Liver (tissue), 9 donors: ENCODE results near the gene FAM193A. TPM values are rescaled to one million over a fixed set of nuclear protein-coding genes. Genes with fewer than 3 reads are reported as not detected.

Experiments
- DNase-seq: peaks from one replicate; pipeline ENCODE4 v3.0.0-alpha.2; 2017; ENCODE audit warnings: low spot score
- H3K27ac ChIP-seq, 2 donors: one replicate each; pipeline ENCODE4 v1.7.0; 2013; ENCODE audit warnings: inconsistent platforms in 2 of 2, low read length in 2 of 2, control low read depth in 1 of 2, low read depth in 1 of 2, mild to moderate bottlenecking in 1 of 2
- H3K27me3 ChIP-seq, 4 donors: one replicate each; pipeline versions ENCODE4 v1.6.1 to v1.7.0; 2013; ENCODE audit warnings: low read length in 3 of 4, inconsistent platforms in 1 of 4, mild to moderate bottlenecking in 1 of 4, moderate library complexity in 1 of 4; ENCODE audit not compliant: control insufficient read depth in 4 of 4, insufficient read depth in 4 of 4
- H3K36me3 ChIP-seq, 4 donors: one replicate each; pipeline versions ENCODE4 v1.6.1 to v1.7.0; 2013; ENCODE audit warnings: low read length in 3 of 4, mild to moderate bottlenecking in 3 of 4, low read depth in 1 of 4, moderate library complexity in 1 of 4; ENCODE audit not compliant: control insufficient read depth in 4 of 4, insufficient read depth in 3 of 4
- H3K4me1 ChIP-seq, 4 donors: one replicate each; pipeline versions ENCODE4 v1.6.1 to v1.7.0; 2013; ENCODE audit warnings: low read length in 3 of 4, mild to moderate bottlenecking in 3 of 4, moderate library complexity in 1 of 4; ENCODE audit not compliant: control insufficient read depth in 4 of 4, insufficient read depth in 4 of 4
- H3K4me3 ChIP-seq, 3 donors: one replicate each; pipeline versions ENCODE4 v1.6.1 to v1.7.0; 2013; ENCODE audit warnings: low read length in 3 of 3, control low read depth in 1 of 3, low read depth in 1 of 3, mild to moderate bottlenecking in 1 of 3
- H3K9ac ChIP-seq, 2 donors: one replicate each; pipeline ENCODE4 v1.7.0; 2013; ENCODE audit warnings: low read length in 2 of 2, mild to moderate bottlenecking in 2 of 2, moderate library complexity in 2 of 2, control low read depth in 1 of 2, low read depth in 1 of 2
- H3K9me3 ChIP-seq, 4 donors: one replicate each; pipeline versions ENCODE4 v1.6.1 to v1.7.0; 2013; ENCODE audit warnings: low read length in 3 of 4; ENCODE audit not compliant: control insufficient read depth in 4 of 4
- CTCF ChIP-seq: fragments of 150-350 bp; IDR thresholded peaks from 2 replicates; pipeline ENCODE4 v1.5.1; 2017; ENCODE audit warnings: improper control_type of control experiment, low read depth, low read length; ENCODE audit not compliant: missing input control
- EGR1 ChIP-seq, 2 donors: IDR thresholded peaks; 2 replicates each; pipeline ENCODE4 v1.6.1; 2016 to 2018; ENCODE audit warnings: antibody characterized with exemption in 2 of 2, low read depth in 2 of 2
- FOXA1 ChIP-seq: IDR thresholded peaks from 2 replicates; pipeline ENCODE4 v1.6.1; 2016; ENCODE audit warnings: antibody characterized with exemption
- FOXA2 ChIP-seq: IDR thresholded peaks from 2 replicates; pipeline ENCODE4 v1.6.1; 2016; ENCODE audit warnings: antibody characterized with exemption
- GABPA ChIP-seq, 2 donors: IDR thresholded peaks in 1 of 2; conservative IDR thresholded peaks in 1 of 2; 2 replicates each; pipeline ENCODE4 v1.6.1; 2016; ENCODE audit warnings: antibody characterized with exemption in 2 of 2, mild to moderate bottlenecking in 1 of 2, moderate library complexity in 1 of 2
- HNF4G ChIP-seq: IDR thresholded peaks from 2 replicates; pipeline ENCODE4 v1.6.1; 2016; ENCODE audit warnings: antibody characterized with exemption
- JUND ChIP-seq, 2 donors: IDR thresholded peaks; 2 replicates each; pipeline ENCODE4 v1.6.1; 2016; ENCODE audit warnings: antibody characterized with exemption in 2 of 2
- NR2F2 ChIP-seq: IDR thresholded peaks from 2 replicates; pipeline ENCODE4 v1.6.1; 2016; ENCODE audit warnings: antibody characterized with exemption
- RAD21 ChIP-seq, 2 donors: IDR thresholded peaks; 2 replicates each; pipeline ENCODE4 v1.6.1; 2016; ENCODE audit warnings: antibody characterized with exemption in 2 of 2, mild to moderate bottlenecking in 2 of 2
- REST ChIP-seq: IDR thresholded peaks from 2 replicates; pipeline ENCODE4 v1.6.1; 2016; ENCODE audit warnings: antibody characterized with exemption, mild to moderate bottlenecking
- RXRA ChIP-seq, 2 donors: IDR thresholded peaks; 2 replicates each; pipeline ENCODE4 v1.6.1; 2017 to 2018; ENCODE audit warnings: antibody characterized with exemption in 2 of 2, mild to moderate bottlenecking in 1 of 2
- SP1 ChIP-seq: IDR thresholded peaks from 2 replicates; pipeline ENCODE4 v1.6.1; 2018; ENCODE audit warnings: antibody characterized with exemption, mild to moderate bottlenecking
- TAF1 ChIP-seq: conservative IDR thresholded peaks from 2 replicates; pipeline ENCODE4 v1.6.1; 2016; ENCODE audit warnings: antibody characterized with exemption, mild to moderate bottlenecking
- YY1 ChIP-seq: IDR thresholded peaks from 2 replicates; pipeline ENCODE4 v1.6.1; 2016; ENCODE audit warnings: antibody characterized with exemption, mild to moderate bottlenecking
- ZBTB33 ChIP-seq: IDR thresholded peaks from 2 replicates; pipeline ENCODE4 v1.6.1; 2016; ENCODE audit warnings: antibody characterized with exemption
- WGBS: extraction: QIAGEN DNeasy Blood & Tissue Kit; methylation state at CpG from one replicate; pipeline ENCODE4 v1.1.7; 2013; 5-methylcytosine and 5-hydroxymethylcytosine counted together
- polyA plus RNA-seq, 2 donors: library from polyadenylated mRNA; stranded (reverse) in 1 of 2; unstranded in 1 of 2; fragments of 200-250 nt in 1 of 2; fragments of >200 nt in 1 of 2; fragmentation: Nextera tagmentation in 1 of 2; extraction: Ambion mirVana in 1 of 2; gene quantifications; one replicate each; pipeline versions ENCODE4 v1.2.1 to v1.2.3, GENCODE V29; 2013 to 2015
- total RNA-seq, 2 donors: library from RNA; depleted of rRNA; stranded (reverse); fragments of >200 nt; gene quantifications; one replicate each; pipeline ENCODE4 v1.2.3, GENCODE V29; 2014
- TF ChIP-seq, protein P1 (sequence below): IDR thresholded peaks from 2 replicates; pipeline ENCODE4 v1.6.1; 2016; ENCODE audit warnings: antibody characterized with exemption
- TF ChIP-seq, protein P2 (sequence below): IDR thresholded peaks from 2 replicates; pipeline ENCODE4 v1.6.1; 2016; ENCODE audit warnings: antibody characterized with exemption
- donor health status: healthy.
- donor health status: healthy.
- donor health status: healthy.
- donor health status: healthy.
- donor health status: healthy.

The FAM193A gene
- total and polyA plus RNA-seq, 4 donors = 3.9 to 10.2 (median 7.0) TPM

DNA sequence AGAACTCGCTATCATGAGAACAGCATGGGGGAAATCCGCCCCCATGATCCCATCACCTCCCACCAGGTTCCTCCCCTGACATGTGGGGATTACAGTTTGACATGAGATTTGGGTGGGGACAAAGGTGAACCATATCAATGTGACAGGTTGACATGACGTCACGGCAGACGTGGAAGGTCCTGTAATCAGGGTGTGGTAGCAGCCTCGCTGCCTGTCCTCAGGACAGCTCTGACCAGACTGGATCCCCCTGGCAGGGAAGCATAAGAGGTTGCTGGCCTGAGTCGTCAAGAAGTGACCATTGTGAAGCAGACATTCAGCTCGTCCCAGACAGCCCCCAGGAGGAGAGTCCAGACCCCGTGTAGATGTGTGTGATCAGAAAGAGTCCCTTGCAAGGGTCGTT lies 115.1 kb downstream of the FAM193A start:
- no peak for DNase-seq
- Histone ChIP-seq H3K4me1 (no peaks in the 10 kb centered on the region), H3K9me3 (no peaks in the 10 kb centered on the region), H3K36me3 (peaks cover 19 to 37% (median 23%) of the 10 kb centered on the region in 4 donors), H3K27ac (no peak overlapping the region), H3K9ac (no peak overlapping the region), H3K4me3 (no peak overlapping the region), H3K27me3 (no peaks in the 10 kb centered on the region)
- no peak for TF ChIP-seq SP1
- no peak for TF ChIP-seq EGR1 (IDR thresholded peaks at IDR 0.05; ENCODE audit: low read depth in 2 of 2)
- no peak for TF ChIP-seq FOXA2
- TF ChIP-seq, protein P1, sequence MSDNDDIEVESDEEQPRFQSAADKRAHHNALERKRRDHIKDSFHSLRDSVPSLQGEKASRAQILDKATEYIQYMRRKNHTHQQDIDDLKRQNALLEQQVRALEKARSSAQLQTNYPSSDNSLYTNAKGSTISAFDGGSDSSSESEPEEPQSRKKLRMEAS = no peak
- no peak for TF ChIP-seq RAD21 (IDR thresholded peaks at IDR 0.05)
- TF ChIP-seq TAF1 = no peak
- TF ChIP-seq CTCF = no peak
- TF ChIP-seq GABPA (IDR thresholded peaks at IDR 0.05 in 1 of 2, conservative IDR thresholded peaks at IDR 0.05 in 1 of 2) = no peak
- no peak for TF ChIP-seq YY1
- TF ChIP-seq FOXA1 = no peak
- TF ChIP-seq REST = no peak
- TF ChIP-seq, protein P2, sequence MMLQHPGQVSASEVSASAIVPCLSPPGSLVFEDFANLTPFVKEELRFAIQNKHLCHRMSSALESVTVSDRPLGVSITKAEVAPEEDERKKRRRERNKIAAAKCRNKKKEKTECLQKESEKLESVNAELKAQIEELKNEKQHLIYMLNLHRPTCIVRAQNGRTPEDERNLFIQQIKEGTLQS = no peak
- TF ChIP-seq RXRA (IDR thresholded peaks at IDR 0.05) = no peak
- no peak for TF ChIP-seq NR2F2
- TF ChIP-seq HNF4G = no peak
- 96% methylated on average over 10 of the region's 10 CpGs for WGBS

GRCh38 chr4:2651998-2652397 lies 115.6 kb downstream of the FAM193A start:
- Histone ChIP-seq H3K4me3 (no peak overlapping the region), H3K9ac (no peak overlapping the region), H3K4me1 (no peaks in the 10 kb centered on the region), H3K36me3 (peaks cover 19 to 33% (median 20%) of the 10 kb centered on the region in 4 donors), H3K27me3 (no peaks in the 10 kb centered on the region), H3K9me3 (no peaks in the 10 kb centered on the region), H3K27ac (no peak overlapping the region)
- WGBS = 88% methylated on average over 2 of the region's 2 CpGs
- TF ChIP-seq CTCF = no peak
- no peak for TF ChIP-seq TAF1
- TF ChIP-seq, protein P2 = no peak
- no peak for TF ChIP-seq JUND (IDR thresholded peaks at IDR 0.05)
- no peak for TF ChIP-seq YY1
- TF ChIP-seq REST = no peak
- TF ChIP-seq, protein P1 = no peak
- no peak for TF ChIP-seq ZBTB33
- no peak for TF ChIP-seq GABPA (IDR thresholded peaks at IDR 0.05 in 1 of 2, conservative IDR thresholded peaks at IDR 0.05 in 1 of 2)
- TF ChIP-seq SP1 = no peak
- no peak for TF ChIP-seq FOXA2
- TF ChIP-seq FOXA1 = no peak
- TF ChIP-seq RXRA (IDR thresholded peaks at IDR 0.05) = no peak
- TF ChIP-seq NR2F2 = no peak
- DNase-seq = no peak
